Endothelial cell of umbilical vein (primary cell): Measurements from ENCODE around the gene DOLK. TPM values are rescaled to one million over a fixed set of nuclear protein-coding genes. Genes with fewer than 3 reads are reported as not detected.

Experiments used
- BruUV-seq: library from RNA; stranded (reverse); fragments of 400-500 nt; replicated peaks from 2 replicates; lab custom pipeline; 2021; lab: Mats Ljungman, UMichigan
- CTCF ChIA-PET: fragments of 300-600, 350-600 bp; sonication (Branson Sonifier 250); formaldehyde crosslinking; loops from one replicate; lab custom pipeline; 2021; ENCODE audit warnings: antibody characterized with exemption, inconsistent platforms; lab: Charles Lee
- POLR2A ChIA-PET: fragments of 300-600, 350-600 bp; sonication (Branson Sonifier 250); formaldehyde crosslinking; loops from one replicate; lab custom pipeline; 2021; ENCODE audit warnings: antibody characterized with exemption, inconsistent platforms; lab: Charles Lee
- DNase-seq: peaks from one replicate; pipeline ENCODE4 v3.0.0-alpha.2; 2011; ENCODE audit warnings: low read depth, low spot score
- FAIRE-seq: peaks from 2 replicates; lab custom pipeline; 2011; peaks lifted over from hg19 to GRCh38; lab: Jason Lieb, UNC
- H2AFZ ChIP-seq: 2 replicates; pipeline ENCODE4 v1.6.0; 2012; ENCODE audit warnings: low read depth, low read length, control low read depth, inconsistent platforms
- H3K27ac ChIP-seq: 2 replicates; pipeline ENCODE4 v1.5.1; 2011; ENCODE audit warnings: low read depth, mild to moderate bottlenecking, control low read depth, low read length, moderate library complexity; ENCODE audit not compliant: insufficient read depth
- H3K27me3 ChIP-seq, 2 experiments: 2 replicates each; pipeline versions ENCODE4 v1.6.0 to v1.6.1; 2011; ENCODE audit warnings: low read length in 2 of 2, mixed read lengths in 1 of 2; ENCODE audit not compliant: control insufficient read depth in 2 of 2, insufficient read depth in 2 of 2
- H3K36me3 ChIP-seq, 2 experiments: 2 replicates in 1 of 2; 3 replicates in 1 of 2; pipeline ENCODE4 v1.5.1; 2011; ENCODE audit warnings: low read length in 2 of 2, mild to moderate bottlenecking in 1 of 2, moderate library complexity in 1 of 2; ENCODE audit not compliant: control insufficient read depth in 2 of 2, insufficient read depth in 2 of 2; ENCODE audit errors: extremely low read depth in 1 of 2
- H3K4me1 ChIP-seq: 3 replicates; pipeline ENCODE4 v1.5.1; 2011; ENCODE audit warnings: mild to moderate bottlenecking, low read length; ENCODE audit not compliant: control insufficient read depth, insufficient read depth; ENCODE audit errors: extremely low read depth
- H3K4me2 ChIP-seq: 2 replicates; pipeline ENCODE4 v1.6.1; 2011; ENCODE audit warnings: low read length, control low read depth, mixed read lengths; ENCODE audit not compliant: insufficient read depth
- H3K4me3 ChIP-seq, 3 experiments: fragments of 200-600 bp in 1 of 3; sonication (generic), shearing (Covaris generic) in 1 of 3; replicated peaks in 1 of 3; 2 replicates each; pipeline ENCODE4 v1.5.1; 2011 to 2016; ENCODE audit warnings: control low read depth in 3 of 3, low read length in 3 of 3, mild to moderate bottlenecking in 2 of 3, inconsistent platforms in 1 of 3, low read depth in 1 of 3, moderate library complexity in 1 of 3; ENCODE audit not compliant: insufficient read depth in 1 of 3
- H3K79me2 ChIP-seq: 2 replicates; pipeline ENCODE4 v1.6.0; 2012; ENCODE audit warnings: low read length, inconsistent platforms; ENCODE audit not compliant: control insufficient read depth, insufficient read depth
- H3K9ac ChIP-seq: replicated peaks from 2 replicates; pipeline ENCODE3; 2011; ENCODE audit warnings: low read length, control low read depth; ENCODE audit not compliant: insufficient read depth; ENCODE audit errors: extremely low read depth
- H3K9me1 ChIP-seq: replicated peaks from 3 replicates; pipeline ENCODE4 v1.6.0; 2011; ENCODE audit warnings: mild to moderate bottlenecking, low read length; ENCODE audit not compliant: control insufficient read depth, insufficient read depth; ENCODE audit errors: extremely low read depth
- H3K9me3 ChIP-seq: replicated peaks from 2 replicates; pipeline ENCODE4 v1.5.1; 2012; ENCODE audit warnings: low read length, inconsistent platforms; ENCODE audit not compliant: control insufficient read depth, insufficient read depth
- H4K20me1 ChIP-seq: replicated peaks from 2 replicates; pipeline ENCODE3; 2011; ENCODE audit warnings: mild to moderate bottlenecking, low read length; ENCODE audit not compliant: control insufficient read depth, insufficient read depth; ENCODE audit errors: extremely low read depth
- CTCF ChIP-seq, 2 donors: IDR thresholded peaks; 1 replicate in 1 of 2; 2 replicates in 1 of 2; pipeline ENCODE4 v1.5.1; 2011; ENCODE audit warnings: low read length in 2 of 2, mild to moderate bottlenecking in 2 of 2, moderate library complexity in 2 of 2, control low read depth in 1 of 2, inconsistent platforms in 1 of 2, low read depth in 1 of 2; ENCODE audit not compliant: insufficient read depth in 1 of 2; ENCODE audit errors: extremely low read depth in 1 of 2
- EZH2 ChIP-seq: IDR thresholded peaks from 2 replicates; pipeline ENCODE4 v1.6.1; 2012; ENCODE audit warnings: borderline replicate concordance, low read depth, mild to moderate bottlenecking, moderate library complexity, low read length, inconsistent platforms; ENCODE audit not compliant: severe bottlenecking
- FOS ChIP-seq: IDR thresholded peaks from 2 replicates; pipeline ENCODE4 v1.6.1; 2011; ENCODE audit warnings: mild to moderate bottlenecking, low read length, moderate library complexity, borderline replicate concordance; ENCODE audit not compliant: insufficient read depth
- GATA2 ChIP-seq: IDR thresholded peaks from 2 replicates; pipeline ENCODE4 v1.7.0; 2011; ENCODE audit warnings: low read depth, mild to moderate bottlenecking, moderate library complexity, mixed read lengths, low read length; ENCODE audit not compliant: insufficient read length, insufficient read depth
- JUN ChIP-seq: IDR thresholded peaks from 2 replicates; pipeline ENCODE4 v1.6.1; 2011; ENCODE audit warnings: borderline replicate concordance, low read depth; ENCODE audit not compliant: insufficient read length, insufficient read depth
- MAX ChIP-seq: IDR thresholded peaks from 2 replicates; pipeline ENCODE4 v1.6.1; 2011; ENCODE audit not compliant: insufficient read depth, insufficient read length
- MYC ChIP-seq: IDR thresholded peaks from one replicate; pipeline ENCODE4 v1.6.1; 2011; ENCODE audit warnings: mild to moderate bottlenecking, low read depth, low read length
- POLR2A ChIP-seq: IDR thresholded peaks from 2 replicates; pipeline ENCODE4 v1.6.1; 2012; ENCODE audit warnings: low read depth, mild to moderate bottlenecking, control low read depth, low read length
- POLR2AphosphoS5 ChIP-seq: IDR thresholded peaks from 2 replicates; pipeline ENCODE4 v1.6.1; 2012; ENCODE audit warnings: low read depth, mild to moderate bottlenecking, control low read depth, low read length, moderate library complexity; ENCODE audit not compliant: insufficient read depth
- dilution Hi-C: fragments of 300-500 bp; cut with MboI; formaldehyde crosslinking; loops from one replicate; pipeline ENCODE4 v1.15.0; 2019; ENCODE audit warnings: low sequenced_read_pairs; ENCODE audit not compliant: extremely low pct_ligation_motif_present
- intact Hi-C: fragments of 100-400 bp; cut with micrococcal nuclease; formaldehyde crosslinking; loops from one replicate; pipeline ENCODE4 v1.10.0; 2022
- polyA plus RNA-seq, 4 experiments: library from polyadenylated mRNA; depleted of rRNA in 3 of 4; stranded (reverse) in 3 of 4; unstranded in 1 of 4; fragments of >200 nt; gene quantifications; 2 replicates each; pipeline versions ENCODE4 v1.2.1 to v1.2.3, GENCODE V29; 2011 to 2012; ENCODE audit warnings: missing spikeins in 1 of 4
- total RNA-seq: library from RNA; stranded (reverse); gene quantifications from 2 replicates; pipeline ENCODE4 v1.2.3, GENCODE V29; 2021

DOLK gene
- total and polyA plus RNA-seq, 2 donors (not counting 3 experiments of a cell fraction or from before 2014, with no cell fraction given): 22.3 to 59.8 TPM

GRCh38 chr9:128921881-128922763, 25.3 kb downstream of the DOLK start:
- Histone ChIP-seq H3K4me3 (no peak overlapping the region), H3K9ac (no peak overlapping the region), H2AFZ (no peak overlapping the region), H3K27me3 (no peaks in the 10 kb centered on the region), H3K79me2 (no peaks in the 10 kb centered on the region), H4K20me1 (no peaks in the 10 kb centered on the region), H3K36me3 (peaks cover 10 to 12% of the 10 kb centered on the region in 2 experiments), H3K9me1 (no peaks in the 10 kb centered on the region), H3K4me1 (peaks cover 22% of the 10 kb centered on the region), H3K9me3 (no peaks in the 10 kb centered on the region), H3K4me2 (no peak overlapping the region), H3K27ac (no peak overlapping the region)
- POLR2A ChIA-PET: no interaction called here
- FAIRE-seq: no peak
- dilution Hi-C loops (no loop called here), intact Hi-C loops (no loop called here)
- BruUV-seq: no TSS peak
- TF ChIP-seq FOS (no peak), EZH2 (no peak), POLR2A (no peak), POLR2AphosphoS5 (no peak), CTCF (IDR thresholded peaks at IDR 0.05; ENCODE audit: extremely low read depth in 1 of 2, insufficient read depth in 1 of 2, low read depth in 1 of 2, low read length in 2 of 2) (no peak), MYC (no peak), JUN (no peak), GATA2 (no peak), MAX (no peak)
- DNase-seq: peak; percentile 37
- CTCF ChIA-PET: interaction anchor here (1.0 to 2.4 kb wide), 5 partner anchors 16 to 59 kb away, joined by 3 to 8 read pairs (median 5); no protein-coding TSS in a partner anchor
